HCT116 (cell line): ENCODE results near the gene FBXO47. TPM values are rescaled to one million over a fixed set of nuclear protein-coding genes. Genes with fewer than 3 reads are reported as not detected.

ENCODE experiments used
- ATAC-seq: fragments of 200-7000 bp; cut with Tn5 transposase; 2 replicates; pipeline ENCODE4 v1.9.1; 2020; ENCODE audit warnings: mild to moderate bottlenecking, moderate library complexity
- BruUV-seq: library from RNA; stranded (reverse); fragments of 400-500 nt; replicated peaks from 2 replicates; lab custom pipeline; 2021; lab: Mats Ljungman, UMichigan
- CTCF ChIA-PET: fragments of 300-600 bp; sonication (Branson Sonifier 250); formaldehyde crosslinking; loops from one replicate; lab custom pipeline; 2021; ENCODE audit warnings: antibody characterized with exemption; lab: Charles Lee
- POLR2A ChIA-PET: fragments of 300-600, 350-600 bp; sonication (Branson Sonifier 250); formaldehyde crosslinking; loops from one replicate; lab custom pipeline; 2021; ENCODE audit warnings: antibody characterized with exemption; lab: Charles Lee
- RAD21 ChIA-PET, 2 experiments: fragments of 300-600 bp; sonication (Branson Sonifier 250); formaldehyde crosslinking; loops; one replicate each; lab custom pipeline; 2023; ENCODE audit warnings: low total read pairs in 2 of 2; ENCODE audit not compliant: uncharacterized antibody in 2 of 2, unreplicated experiment in 2 of 2, low non-redundant PET in 1 of 2; lab: Charles Lee
- DNase-seq: peaks from one replicate; pipeline ENCODE4 v3.0.0-alpha.2; 2010; ENCODE audit warnings: low read depth, low spot score
- H2AFZ ChIP-seq: fragments of 200-600 bp; shearing (Covaris generic), sonication (generic); 2 replicates; pipeline ENCODE4 v1.6.1; 2017; ENCODE audit warnings: low read depth, mixed run types, mixed read lengths, antibody characterized with exemption, low read length; ENCODE audit not compliant: poor library complexity, severe bottlenecking
- H3K27ac ChIP-seq: 2 replicates; pipeline ENCODE4 v1.5.1; 2012; ENCODE audit warnings: low read depth, low read length
- H3K27me3 ChIP-seq: fragments of 200-600 bp; sonication (generic); 2 replicates; pipeline ENCODE4 v1.6.1; 2016; ENCODE audit warnings: mixed run types, low read length, mixed read lengths; ENCODE audit not compliant: insufficient read depth
- H3K36me3 ChIP-seq, 2 experiments: fragments of 200-500 bp in 1 of 2; fragments of 200-600 bp in 1 of 2; sonication (Bioruptor generic) in 1 of 2; sonication (generic) in 1 of 2; 2 replicates each; pipeline versions ENCODE4 v1.5.1 to v1.6.1; 2014 to 2016; ENCODE audit warnings: low read length in 2 of 2, inconsistent platforms in 1 of 2, mixed read lengths in 1 of 2, mixed run types in 1 of 2; ENCODE audit not compliant: insufficient read depth in 2 of 2, control insufficient read depth in 1 of 2
- H3K4me1 ChIP-seq, 2 experiments: fragments of 200-600 bp in 1 of 2; sonication (generic) in 1 of 2; 2 replicates each; pipeline versions ENCODE4 v1.5.1 to v1.6.1; 2012 to 2017; ENCODE audit warnings: low read length in 2 of 2, inconsistent platforms in 1 of 2, mild to moderate bottlenecking in 1 of 2, mixed read lengths in 1 of 2, mixed run types in 1 of 2, moderate library complexity in 1 of 2; ENCODE audit not compliant: insufficient read depth in 2 of 2, control insufficient read depth in 1 of 2
- H3K4me2 ChIP-seq: fragments of 200-600 bp; sonication (generic); 2 replicates; pipeline ENCODE4 v1.6.1; 2017; ENCODE audit warnings: mixed run types, low read length, mixed read lengths
- H3K4me3 ChIP-seq, 2 experiments: fragments of 200-600 bp in 1 of 2; sonication (generic) in 1 of 2; replicated peaks in 1 of 2; 2 replicates each; pipeline ENCODE4 v1.5.1; 2011 to 2016; ENCODE audit warnings: low read length in 2 of 2, control low read depth in 1 of 2, low read depth in 1 of 2, mild to moderate bottlenecking in 1 of 2, mixed read lengths in 1 of 2, mixed run types in 1 of 2
- H3K79me2 ChIP-seq: fragments of 200-600 bp; sonication (generic); 2 replicates; pipeline ENCODE4 v1.6.1; 2017; ENCODE audit warnings: mild to moderate bottlenecking, mixed run types, low read length, moderate library complexity, mixed read lengths; ENCODE audit not compliant: insufficient read depth
- H3K9ac ChIP-seq: fragments of 200-600 bp; sonication (generic); 2 replicates; pipeline ENCODE4 v1.6.1; 2016; ENCODE audit warnings: low read length, mixed read lengths
- H3K9me2 ChIP-seq: fragments of 200-600 bp; sonication (generic), shearing (Covaris generic); 2 replicates; pipeline ENCODE4 v1.6.1; 2017; ENCODE audit warnings: mixed run types, mild to moderate bottlenecking, moderate library complexity; ENCODE audit not compliant: insufficient read depth
- H3K9me3 ChIP-seq, 2 experiments: fragments of 200-500 bp in 1 of 2; fragments of 200-600 bp in 1 of 2; sonication (Bioruptor generic) in 1 of 2; sonication (generic) in 1 of 2; 2 replicates each; pipeline ENCODE4 v1.6.1; 2014 to 2017; ENCODE audit warnings: low read length in 2 of 2, mixed read lengths in 2 of 2, inconsistent platforms in 1 of 2, low read depth in 1 of 2, mild to moderate bottlenecking in 1 of 2, mixed run types in 1 of 2, moderate library complexity in 1 of 2; ENCODE audit not compliant: control insufficient read depth in 1 of 2, insufficient read depth in 1 of 2
- H4K20me1 ChIP-seq: fragments of 200-600 bp; sonication (generic), shearing (Covaris generic); 2 replicates; pipeline ENCODE4 v1.6.1; 2017; ENCODE audit warnings: mixed run types, mild to moderate bottlenecking, moderate library complexity; ENCODE audit not compliant: insufficient read depth
- CBX3 ChIP-seq: IDR thresholded peaks from 2 replicates; pipeline ENCODE4 v1.6.1; 2012; ENCODE audit warnings: low read depth
- CEBPB ChIP-seq: IDR thresholded peaks from 2 replicates; pipeline ENCODE4 v1.6.1; 2012; ENCODE audit warnings: low read depth
- EGR1 ChIP-seq: IDR thresholded peaks from 2 replicates; pipeline ENCODE4 v1.6.1; 2012; ENCODE audit warnings: low read depth
- ELF1 ChIP-seq: IDR thresholded peaks from 2 replicates; pipeline ENCODE4 v1.6.1; 2012; ENCODE audit warnings: low read depth, borderline replicate concordance
- EZH2 ChIP-seq: fragments of 200-600 bp; sonication (generic); IDR thresholded peaks from 2 replicates; pipeline ENCODE4 v1.6.1; 2017; ENCODE audit warnings: antibody characterized with exemption, mixed run types
- EZH2phosphoT487 ChIP-seq: fragments of 200-600 bp; IDR thresholded peaks from 2 replicates; pipeline ENCODE4 v1.6.1; 2018; ENCODE audit warnings: antibody characterized with exemption, borderline replicate concordance
- FOSL1 ChIP-seq: IDR thresholded peaks from 2 replicates; pipeline ENCODE4 v1.6.1; 2012; ENCODE audit warnings: low read depth
- JUND ChIP-seq: IDR thresholded peaks from 2 replicates; pipeline ENCODE4 v1.6.1; 2012
- POLR2A ChIP-seq: IDR thresholded peaks from 2 replicates; pipeline ENCODE4 v1.7.0; 2011; ENCODE audit warnings: borderline replicate concordance; ENCODE audit not compliant: insufficient read depth, insufficient read length; ENCODE audit errors: extremely low read depth
- POLR2AphosphoS5 ChIP-seq: IDR thresholded peaks from 2 replicates; pipeline ENCODE4 v1.6.1; 2011; ENCODE audit warnings: mild to moderate bottlenecking, low read depth, low read length, moderate library complexity
- RAD21 ChIP-seq: IDR thresholded peaks from 2 replicates; pipeline ENCODE4 v1.6.1; 2012; ENCODE audit warnings: low read depth, mild to moderate bottlenecking
- SIN3A ChIP-seq: IDR thresholded peaks from 2 replicates; pipeline ENCODE4 v1.6.1; 2012; ENCODE audit warnings: low read depth
- SP1 ChIP-seq: IDR thresholded peaks from 2 replicates; pipeline ENCODE4 v1.6.1; 2012; ENCODE audit warnings: low read depth
- SRF ChIP-seq: IDR thresholded peaks from 2 replicates; pipeline ENCODE4 v1.6.1; 2012; ENCODE audit warnings: low read depth
- TCF7L2 ChIP-seq: IDR thresholded peaks from 2 replicates; pipeline ENCODE4 v1.7.0; 2011; ENCODE audit warnings: borderline replicate concordance, inconsistent platforms; ENCODE audit not compliant: insufficient read depth, insufficient read length; ENCODE audit errors: extremely low read depth
- ZFX ChIP-seq: fragments of 450-650 bp; IDR thresholded peaks from 2 replicates; pipeline ENCODE4 v1.6.1; 2017
- ZNF274 ChIP-seq: fragments of 200-500 bp; sonication (Bioruptor generic); IDR thresholded peaks from 2 replicates; pipeline ENCODE4 v1.6.1; 2014; ENCODE audit warnings: mild to moderate bottlenecking, low read depth, low read length, inconsistent platforms
- intact Hi-C: fragments of 100-400 bp; cut with micrococcal nuclease; formaldehyde crosslinking; loops from 2 replicates; pipeline ENCODE4 v1.10.0; 2022
- total RNA-seq: library from RNA; stranded (reverse); gene quantifications from one replicate; pipeline ENCODE4 v1.2.1, GENCODE V29; 2021; ENCODE audit not compliant: unreplicated experiment
- TF ChIP-seq, protein P1 (sequence below): IDR thresholded peaks from 2 replicates; pipeline ENCODE4 v1.6.1; 2012; ENCODE audit warnings: low read depth
- TF ChIP-seq, protein P2 (sequence below): IDR thresholded peaks from 2 replicates; pipeline ENCODE4 v1.6.1; 2011; ENCODE audit warnings: mild to moderate bottlenecking, low read length, moderate library complexity; ENCODE audit not compliant: insufficient replicate concordance; ENCODE audit errors: extremely low read depth
- TF ChIP-seq, protein P3 (sequence below), 3 experiments: fragments of 200-600 bp in 1 of 3; sonication (generic) in 1 of 3; IDR thresholded peaks in 2 of 3; conservative IDR thresholded peaks in 1 of 3; 2 replicates each; pipeline ENCODE4 v1.5.1; 2012 to 2017; ENCODE audit warnings: low read depth in 2 of 3, low read length in 2 of 3, antibody characterized with exemption in 1 of 3, borderline replicate concordance in 1 of 3, control low read depth in 1 of 3, mild to moderate bottlenecking in 1 of 3, mixed read lengths in 1 of 3, mixed run types in 1 of 3, moderate library complexity in 1 of 3; ENCODE audit not compliant: insufficient read depth in 1 of 3

FBXO47 gene
- total RNA-seq, 1 experiment from 2014 or later = not detected

DNA sequence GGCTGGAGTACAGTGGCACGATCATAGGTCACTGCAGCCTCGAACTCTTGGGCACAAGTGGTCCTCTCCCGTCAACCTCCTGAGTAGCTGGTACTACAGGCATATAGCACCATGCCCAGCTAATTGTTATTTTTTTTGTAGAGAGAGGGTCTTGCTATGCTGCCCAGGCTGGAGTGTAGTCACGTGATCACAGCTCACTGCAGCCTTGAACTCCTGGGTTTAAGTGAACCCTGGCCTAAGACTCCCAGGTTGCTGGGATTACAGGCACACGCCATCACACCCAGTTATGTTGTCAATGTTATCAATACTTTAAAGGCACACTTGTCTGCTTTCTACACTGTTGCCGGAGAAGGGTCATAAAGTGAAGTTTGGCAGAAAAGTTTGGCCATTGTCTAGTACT, 63.8 kb downstream of the FBXO47 start:
- ATAC-seq (no peak), DNase-seq (no peak)
- Histone ChIP-seq H3K9me3 (no peaks in the 10 kb centered on the region), H3K9ac (no peak overlapping the region), H2AFZ (no peak overlapping the region), H3K9me2 (no peaks in the 10 kb centered on the region), H3K79me2 (peaks cover 53% of the 10 kb centered on the region), H3K4me3 (no peak overlapping the region), H3K27me3 (no peaks in the 10 kb centered on the region), H3K4me2 (no peak overlapping the region), H3K27ac (no peak overlapping the region), H3K36me3 (peaks cover 16 to 27% of the 10 kb centered on the region in 2 experiments), H3K4me1 (no peaks in the 10 kb centered on the region), H4K20me1 (no peaks in the 10 kb centered on the region)
- intact Hi-C loops = no loop called here
- ChIA-PET POLR2A (no interaction called here), CTCF (no interaction called here), RAD21 (no interaction called here)
- no TSS peak for BruUV-seq
- TF ChIP-seq RAD21 (no peak), SRF (no peak), EZH2 (no peak), ELF1 (no peak), CBX3 (no peak), CEBPB (no peak), POLR2A (no peak), FOSL1 (no peak), POLR2AphosphoS5 (no peak), SIN3A (no peak), ZFX (no peak), EZH2phosphoT487 (no peak), TCF7L2 (no peak), EGR1 (no peak), SP1 (no peak), ZNF274 (no peak), JUND (no peak)
- TF ChIP-seq, protein P1, sequence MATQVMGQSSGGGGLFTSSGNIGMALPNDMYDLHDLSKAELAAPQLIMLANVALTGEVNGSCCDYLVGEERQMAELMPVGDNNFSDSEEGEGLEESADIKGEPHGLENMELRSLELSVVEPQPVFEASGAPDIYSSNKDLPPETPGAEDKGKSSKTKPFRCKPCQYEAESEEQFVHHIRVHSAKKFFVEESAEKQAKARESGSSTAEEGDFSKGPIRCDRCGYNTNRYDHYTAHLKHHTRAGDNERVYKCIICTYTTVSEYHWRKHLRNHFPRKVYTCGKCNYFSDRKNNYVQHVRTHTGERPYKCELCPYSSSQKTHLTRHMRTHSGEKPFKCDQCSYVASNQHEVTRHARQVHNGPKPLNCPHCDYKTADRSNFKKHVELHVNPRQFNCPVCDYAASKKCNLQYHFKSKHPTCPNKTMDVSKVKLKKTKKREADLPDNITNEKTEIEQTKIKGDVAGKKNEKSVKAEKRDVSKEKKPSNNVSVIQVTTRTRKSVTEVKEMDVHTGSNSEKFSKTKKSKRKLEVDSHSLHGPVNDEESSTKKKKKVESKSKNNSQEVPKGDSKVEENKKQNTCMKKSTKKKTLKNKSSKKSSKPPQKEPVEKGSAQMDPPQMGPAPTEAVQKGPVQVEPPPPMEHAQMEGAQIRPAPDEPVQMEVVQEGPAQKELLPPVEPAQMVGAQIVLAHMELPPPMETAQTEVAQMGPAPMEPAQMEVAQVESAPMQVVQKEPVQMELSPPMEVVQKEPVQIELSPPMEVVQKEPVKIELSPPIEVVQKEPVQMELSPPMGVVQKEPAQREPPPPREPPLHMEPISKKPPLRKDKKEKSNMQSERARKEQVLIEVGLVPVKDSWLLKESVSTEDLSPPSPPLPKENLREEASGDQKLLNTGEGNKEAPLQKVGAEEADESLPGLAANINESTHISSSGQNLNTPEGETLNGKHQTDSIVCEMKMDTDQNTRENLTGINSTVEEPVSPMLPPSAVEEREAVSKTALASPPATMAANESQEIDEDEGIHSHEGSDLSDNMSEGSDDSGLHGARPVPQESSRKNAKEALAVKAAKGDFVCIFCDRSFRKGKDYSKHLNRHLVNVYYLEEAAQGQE = no peak
- TF ChIP-seq, protein P2, sequence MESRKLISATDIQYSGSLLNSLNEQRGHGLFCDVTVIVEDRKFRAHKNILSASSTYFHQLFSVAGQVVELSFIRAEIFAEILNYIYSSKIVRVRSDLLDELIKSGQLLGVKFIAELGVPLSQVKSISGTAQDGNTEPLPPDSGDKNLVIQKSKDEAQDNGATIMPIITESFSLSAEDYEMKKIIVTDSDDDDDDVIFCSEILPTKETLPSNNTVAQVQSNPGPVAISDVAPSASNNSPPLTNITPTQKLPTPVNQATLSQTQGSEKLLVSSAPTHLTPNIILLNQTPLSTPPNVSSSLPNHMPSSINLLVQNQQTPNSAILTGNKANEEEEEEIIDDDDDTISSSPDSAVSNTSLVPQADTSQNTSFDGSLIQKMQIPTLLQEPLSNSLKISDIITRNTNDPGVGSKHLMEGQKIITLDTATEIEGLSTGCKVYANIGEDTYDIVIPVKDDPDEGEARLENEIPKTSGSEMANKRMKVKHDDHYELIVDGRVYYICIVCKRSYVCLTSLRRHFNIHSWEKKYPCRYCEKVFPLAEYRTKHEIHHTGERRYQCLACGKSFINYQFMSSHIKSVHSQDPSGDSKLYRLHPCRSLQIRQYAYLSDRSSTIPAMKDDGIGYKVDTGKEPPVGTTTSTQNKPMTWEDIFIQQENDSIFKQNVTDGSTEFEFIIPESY = no peak
- TF ChIP-seq, protein P3, sequence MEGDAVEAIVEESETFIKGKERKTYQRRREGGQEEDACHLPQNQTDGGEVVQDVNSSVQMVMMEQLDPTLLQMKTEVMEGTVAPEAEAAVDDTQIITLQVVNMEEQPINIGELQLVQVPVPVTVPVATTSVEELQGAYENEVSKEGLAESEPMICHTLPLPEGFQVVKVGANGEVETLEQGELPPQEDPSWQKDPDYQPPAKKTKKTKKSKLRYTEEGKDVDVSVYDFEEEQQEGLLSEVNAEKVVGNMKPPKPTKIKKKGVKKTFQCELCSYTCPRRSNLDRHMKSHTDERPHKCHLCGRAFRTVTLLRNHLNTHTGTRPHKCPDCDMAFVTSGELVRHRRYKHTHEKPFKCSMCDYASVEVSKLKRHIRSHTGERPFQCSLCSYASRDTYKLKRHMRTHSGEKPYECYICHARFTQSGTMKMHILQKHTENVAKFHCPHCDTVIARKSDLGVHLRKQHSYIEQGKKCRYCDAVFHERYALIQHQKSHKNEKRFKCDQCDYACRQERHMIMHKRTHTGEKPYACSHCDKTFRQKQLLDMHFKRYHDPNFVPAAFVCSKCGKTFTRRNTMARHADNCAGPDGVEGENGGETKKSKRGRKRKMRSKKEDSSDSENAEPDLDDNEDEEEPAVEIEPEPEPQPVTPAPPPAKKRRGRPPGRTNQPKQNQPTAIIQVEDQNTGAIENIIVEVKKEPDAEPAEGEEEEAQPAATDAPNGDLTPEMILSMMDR (IDR thresholded peaks at IDR 0.05 in 2 of 3, conservative IDR thresholded peaks at IDR 0.05 in 1 of 3; ENCODE audit: borderline replicate concordance in 1 of 3, insufficient read depth in 1 of 3, low read depth in 2 of 3, low read length in 2 of 3) = no peak
